Activated CD4-positive, alpha-beta memory T cell treated with anti-CD3 and anti-CD28 coated beads for 36 hours (primary cell): ENCODE results near the gene PCDHB6. TPM values are rescaled to one million over a fixed set of nuclear protein-coding genes. Genes with fewer than 3 reads are reported as not detected.
"Not testable (repeated sequence)": the region's sequence is repeated elsewhere in the genome, so short reads cannot be mapped to it uniquely, and the experiment has no call there.

Experiments used
- CTCF ChIA-PET: fragments of 350-600 bp; sonication (Branson Sonifier 250); formaldehyde crosslinking; loops from one replicate; lab custom pipeline; 2021; ENCODE audit warnings: antibody characterized with exemption, inconsistent platforms; lab: Charles Lee
- POLR2A ChIA-PET: fragments of 350-600 bp; sonication (Branson Sonifier 250); formaldehyde crosslinking; loops from one replicate; lab custom pipeline; 2021; ENCODE audit warnings: antibody characterized with exemption; lab: Charles Lee
- DNase-seq: peaks from one replicate; pipeline ENCODE4 v3.0.0-alpha.2; 2020
- H3K27ac Mint-ChIP-seq: one replicate; pipeline ENCODE4 v1.8.0; 2021; ENCODE audit warnings: mixed read lengths
- H3K27me3 Mint-ChIP-seq: one replicate; pipeline ENCODE4 v1.8.0; 2021; ENCODE audit warnings: mixed read lengths
- H3K36me3 Mint-ChIP-seq: one replicate; pipeline ENCODE4 v1.8.0; 2021; ENCODE audit warnings: mixed read lengths
- H3K4me1 Mint-ChIP-seq: one replicate; pipeline ENCODE4 v1.8.0; 2021; ENCODE audit warnings: low read depth, mixed read lengths
- H3K4me3 Mint-ChIP-seq: one replicate; pipeline ENCODE4 v1.8.0; 2021; ENCODE audit warnings: mild to moderate bottlenecking, mixed read lengths
- H3K9me3 Mint-ChIP-seq: one replicate; pipeline ENCODE4 v1.8.0; 2021; ENCODE audit warnings: mixed read lengths
- intact Hi-C: fragments of 100-400 bp; cut with micrococcal nuclease; formaldehyde crosslinking; loops from one replicate; pipeline ENCODE4 v1.15.1; 2023
- total RNA-seq, 2 experiments: library from RNA; stranded (reverse); gene quantifications; one replicate each; pipeline ENCODE4 v1.2.3, GENCODE V29; 2021

PCDHB6 gene
- total RNA-seq: not detected

- intact Hi-C loops: no loop called here
- no peak for DNase-seq
- peaks cover 19% of the 10 kb centered on the region for H3K9me3 Mint-ChIP-seq
- POLR2A ChIA-PET: no interaction called here
- peaks cover 9% of the 10 kb centered on the region for H3K36me3 Mint-ChIP-seq
- H3K27ac Mint-ChIP-seq: no peak within 1 kb of the TSS
- peaks cover 27% of the 10 kb centered on the region for H3K27me3 Mint-ChIP-seq
- CTCF ChIA-PET: no interaction called here
- no peaks in the 10 kb centered on the region for H3K4me1 Mint-ChIP-seq
- H3K4me3 Mint-ChIP-seq: no peak within 1 kb of the TSS
Measured at GRCh38 chr5:141149812-141150211, at the start of gene PCDHB6. TSS of gene PCDHB6 (plus strand) at chr5:141150057. CDS start at chr5:141150258, 201 bp downstream.

- peak; percentile 57 for DNase-seq
- Mint-ChIP-seq H3K27me3 (peaks cover 31% of the 10 kb centered on the region), H3K4me1 (peaks cover 1% of the 10 kb centered on the region), H3K36me3 (peaks cover 13% of the 10 kb centered on the region), H3K9me3 (peaks cover 25% of the 10 kb centered on the region), H3K27ac (no peak within 1 kb of the TSS), H3K4me3 (no peak within 1 kb of the TSS)
- ChIA-PET CTCF (no interaction called here), POLR2A (no interaction called here)
- intact Hi-C loops: no loop called here
Measured at GRCh38 chr5:141100243-141100805, 49.5 kb upstream of the PCDHB6 start, which contains the start of gene PCDHB3. TSS of gene PCDHB3 (plus strand) at chr5:141100473. CDS start at chr5:141100650, 177 bp downstream.

DNA sequence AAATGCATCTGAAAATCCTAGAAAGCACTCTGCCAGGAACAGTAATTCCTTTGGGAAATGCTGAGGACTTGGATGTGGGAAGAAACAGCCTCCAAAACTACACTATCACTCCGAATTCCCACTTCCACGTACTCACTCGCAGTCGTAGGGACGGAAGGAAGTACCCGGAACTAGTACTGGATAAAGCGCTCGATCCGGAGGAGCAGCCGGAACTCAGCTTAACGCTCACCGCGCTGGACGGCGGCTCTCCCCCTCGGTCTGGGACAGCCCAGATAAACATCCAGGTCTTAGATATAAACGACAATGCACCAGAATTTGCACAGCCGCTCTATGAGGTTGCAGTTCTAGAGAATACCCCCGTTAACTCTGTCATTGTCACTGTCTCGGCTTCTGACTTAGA is 48.8 kb upstream of the PCDHB6 start:
- Mint-ChIP-seq H3K4me3 (no peak overlapping the region), H3K27me3 (peaks cover 24% of the 10 kb centered on the region), H3K9me3 (peaks cover 21% of the 10 kb centered on the region), H3K36me3 (peaks cover 7% of the 10 kb centered on the region), H3K27ac (no peak overlapping the region), H3K4me1 (peaks cover 1% of the 10 kb centered on the region)
- CTCF ChIA-PET: no interaction called here
- POLR2A ChIA-PET: no interaction called here
- intact Hi-C loops: no loop called here
- DNase-seq: no peak

DNA sequence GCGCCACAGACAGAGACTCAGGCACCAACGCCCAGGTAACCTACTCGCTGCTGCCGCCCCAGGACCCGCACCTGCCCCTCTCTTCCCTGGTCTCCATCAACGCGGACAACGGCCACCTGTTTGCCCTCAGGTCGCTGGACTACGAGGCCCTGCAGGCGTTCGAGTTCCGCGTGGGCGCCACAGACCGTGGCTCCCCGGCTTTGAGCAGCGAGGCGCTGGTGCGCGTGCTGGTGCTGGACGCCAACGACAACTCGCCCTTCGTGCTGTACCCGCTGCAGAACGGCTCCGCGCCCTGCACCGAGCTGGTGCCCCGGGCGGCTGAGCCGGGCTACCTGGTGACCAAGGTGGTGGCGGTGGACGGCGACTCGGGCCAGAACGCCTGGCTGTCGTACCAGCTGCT is 47.8 kb upstream of the PCDHB6 start:
- Mint-ChIP-seq H3K27me3 (peaks cover 24% of the 10 kb centered on the region), H3K9me3 (peaks cover 21% of the 10 kb centered on the region)
- H3K27ac Mint-ChIP-seq, H3K4me3 Mint-ChIP-seq, H3K36me3 Mint-ChIP-seq, DNase-seq, H3K4me1 Mint-ChIP-seq, POLR2A ChIA-PET, CTCF ChIA-PET, intact Hi-C loops: not testable (repeated sequence)

DNA sequence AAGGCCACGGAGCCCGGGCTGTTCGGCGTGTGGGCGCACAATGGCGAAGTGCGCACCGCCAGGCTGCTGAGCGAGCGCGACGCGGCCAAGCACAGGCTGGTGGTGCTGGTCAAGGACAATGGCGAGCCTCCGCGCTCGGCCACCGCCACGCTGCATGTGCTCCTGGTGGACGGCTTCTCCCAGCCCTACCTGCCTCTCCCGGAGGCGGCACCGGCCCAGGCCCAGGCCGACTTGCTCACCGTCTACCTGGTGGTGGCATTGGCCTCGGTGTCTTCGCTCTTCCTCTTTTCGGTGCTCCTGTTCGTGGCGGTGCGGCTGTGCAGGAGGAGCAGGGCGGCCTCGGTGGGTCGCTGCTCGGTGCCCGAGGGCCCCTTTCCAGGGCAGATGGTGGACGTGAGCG is 47.4 kb upstream of the PCDHB6 start:
- H3K4me3 Mint-ChIP-seq, H3K4me1 Mint-ChIP-seq, CTCF ChIA-PET, H3K36me3 Mint-ChIP-seq, H3K27ac Mint-ChIP-seq, intact Hi-C loops, DNase-seq, POLR2A ChIA-PET: not testable (repeated sequence)
- H3K27me3 Mint-ChIP-seq: peaks cover 24% of the 10 kb centered on the region
- H3K9me3 Mint-ChIP-seq: peaks cover 21% of the 10 kb centered on the region

DNA sequence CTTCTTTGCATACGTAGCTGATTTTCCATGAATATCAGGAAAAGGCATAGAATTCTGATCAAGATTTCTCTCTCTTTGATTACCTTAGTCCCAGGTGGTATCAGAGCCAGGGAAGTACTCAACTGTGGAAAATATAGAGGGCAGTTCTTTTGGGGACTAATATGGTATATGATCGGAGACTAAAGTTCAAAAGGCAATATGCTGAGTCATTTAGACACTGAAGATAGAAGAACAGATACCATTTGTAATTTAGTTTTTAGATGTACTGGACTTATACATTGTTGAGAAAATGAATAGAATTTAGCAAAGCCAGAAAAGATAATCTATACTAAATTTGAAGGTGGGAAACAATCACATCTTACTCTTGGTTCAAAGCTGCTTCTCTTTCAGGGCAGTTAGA is 44.5 kb upstream of the PCDHB6 start:
- Mint-ChIP-seq H3K4me3 (no peak overlapping the region), H3K36me3 (peaks cover 5% of the 10 kb centered on the region), H3K4me1 (peaks cover 1% of the 10 kb centered on the region), H3K27me3 (peaks cover 14% of the 10 kb centered on the region), H3K9me3 (peaks cover 16% of the 10 kb centered on the region), H3K27ac (no peak overlapping the region)
- ChIA-PET CTCF (no interaction called here), POLR2A (no interaction called here)
- DNase-seq: no peak
- intact Hi-C loops: no loop called here

- ChIA-PET POLR2A (no interaction called here), CTCF (no interaction called here)
- peaks cover 27% of the 10 kb centered on the region for H3K9me3 Mint-ChIP-seq
- peaks cover 7% of the 10 kb centered on the region for H3K27me3 Mint-ChIP-seq
- H3K4me3 Mint-ChIP-seq: no peak overlapping the region
- DNase-seq: no peak
- peaks cover 9% of the 10 kb centered on the region for H3K36me3 Mint-ChIP-seq
- H3K4me1 Mint-ChIP-seq: no peaks in the 10 kb centered on the region
- intact Hi-C loops: no loop called here
- no peak overlapping the region for H3K27ac Mint-ChIP-seq
Measured at GRCh38 chr5:141119250-141119649, 30.6 kb upstream of the PCDHB6 start.

GRCh38 chr5:141121563-141121962 is 28.3 kb upstream of the PCDHB6 start, which contains the start of gene PCDHB4:
TSS of gene PCDHB4 (plus strand) at chr5:141121818. CDS start at chr5:141121999, 181 bp downstream.
- Mint-ChIP-seq H3K4me3 (no peak within 1 kb of the TSS), H3K27me3 (peaks cover 7% of the 10 kb centered on the region), H3K9me3 (peaks cover 12% of the 10 kb centered on the region), H3K36me3 (peaks cover 6% of the 10 kb centered on the region), H3K4me1 (no peaks in the 10 kb centered on the region), H3K27ac (no peak within 1 kb of the TSS)
- ChIA-PET CTCF (interaction anchor here (1.0 kb wide), 1 partner anchor 199 kb away, joined by 3 read pairs; the partner anchor contains the start of gene TAF7), POLR2A (no interaction called here)
- intact Hi-C loops: no loop called here
- peak; percentile 11 for DNase-seq

DNA sequence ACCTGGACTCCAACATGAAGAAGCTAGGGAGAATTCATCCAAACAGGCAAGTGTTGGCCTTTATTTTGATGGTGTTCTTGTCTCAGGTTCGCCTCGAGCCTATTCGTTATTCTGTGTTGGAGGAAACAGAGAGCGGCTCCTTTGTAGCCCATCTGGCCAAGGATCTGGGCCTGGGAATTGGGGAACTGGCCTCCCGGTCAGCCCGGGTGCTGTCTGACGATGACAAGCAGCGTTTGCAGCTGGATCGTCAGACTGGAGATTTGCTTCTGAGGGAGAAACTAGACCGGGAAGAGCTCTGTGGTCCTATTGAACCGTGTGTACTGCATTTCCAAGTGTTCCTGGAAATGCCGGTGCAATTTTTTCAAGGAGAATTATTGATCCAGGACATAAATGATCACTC is 27.9 kb upstream of the PCDHB6 start:
- ChIA-PET CTCF (interaction anchor here (1.0 kb wide), 1 partner anchor 199 kb away, joined by 3 read pairs; the partner anchor contains the start of gene TAF7), POLR2A (no interaction called here)
- Mint-ChIP-seq H3K36me3 (peaks cover 3% of the 10 kb centered on the region), H3K4me3 (no peak overlapping the region), H3K4me1 (no peaks in the 10 kb centered on the region), H3K9me3 (peaks cover 9% of the 10 kb centered on the region), H3K27ac (no peak overlapping the region), H3K27me3 (peaks cover 7% of the 10 kb centered on the region)
- intact Hi-C loops: no loop called here
- DNase-seq: no peak

DNA sequence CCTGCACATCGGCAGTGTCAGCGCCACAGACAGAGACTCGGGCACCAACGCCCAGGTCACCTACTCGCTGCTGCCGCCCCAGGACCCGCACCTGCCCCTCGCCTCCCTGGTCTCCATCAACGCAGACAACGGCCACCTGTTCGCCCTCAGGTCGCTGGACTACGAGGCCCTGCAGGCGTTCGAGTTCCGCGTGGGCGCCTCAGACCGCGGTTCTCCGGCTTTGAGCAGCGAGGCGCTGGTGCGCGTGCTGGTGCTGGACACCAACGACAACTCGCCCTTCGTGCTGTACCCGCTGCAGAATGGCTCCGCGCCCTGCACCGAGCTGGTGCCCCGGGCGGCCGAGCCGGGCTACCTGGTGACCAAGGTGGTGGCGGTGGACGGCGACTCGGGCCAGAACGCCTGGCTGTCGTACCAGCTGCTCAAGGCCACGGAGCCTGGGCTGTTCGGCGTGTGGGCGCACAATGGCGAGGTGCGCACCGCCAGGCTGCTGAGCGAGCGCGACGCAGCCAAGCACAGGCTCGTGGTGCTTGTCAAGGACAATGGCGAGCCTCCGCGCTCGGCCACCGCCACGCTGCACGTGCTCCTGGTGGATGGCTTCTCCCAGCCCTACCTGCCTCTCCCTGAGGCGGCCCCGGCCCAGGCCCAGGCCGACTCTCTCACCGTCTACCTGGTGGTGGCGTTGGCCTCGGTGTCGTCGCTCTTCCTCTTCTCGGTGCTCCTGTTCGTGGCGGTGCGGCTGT is 26.3 kb upstream of the PCDHB6 start:
- H3K27me3 Mint-ChIP-seq, H3K4me3 Mint-ChIP-seq, H3K9me3 Mint-ChIP-seq, CTCF ChIA-PET, H3K4me1 Mint-ChIP-seq, DNase-seq, H3K36me3 Mint-ChIP-seq, intact Hi-C loops, H3K27ac Mint-ChIP-seq, POLR2A ChIA-PET: not testable (repeated sequence)

- POLR2A ChIA-PET: no interaction called here
- no peak overlapping the region for H3K27ac Mint-ChIP-seq
- no peak for DNase-seq
- peaks cover 3% of the 10 kb centered on the region for H3K36me3 Mint-ChIP-seq
- H3K4me1 Mint-ChIP-seq: no peaks in the 10 kb centered on the region
- CTCF ChIA-PET: interaction anchor here (1.2 kb wide), 1 partner anchor 12 kb away, joined by 3 read pairs; no protein-coding TSS in a partner anchor
- peaks cover 9% of the 10 kb centered on the region for H3K9me3 Mint-ChIP-seq
- peaks cover 10% of the 10 kb centered on the region for H3K27me3 Mint-ChIP-seq
- no peak overlapping the region for H3K4me3 Mint-ChIP-seq
- intact Hi-C loops: no loop called here
Measured at GRCh38 chr5:141127305-141127704, 22.6 kb upstream of the PCDHB6 start.

DNA sequence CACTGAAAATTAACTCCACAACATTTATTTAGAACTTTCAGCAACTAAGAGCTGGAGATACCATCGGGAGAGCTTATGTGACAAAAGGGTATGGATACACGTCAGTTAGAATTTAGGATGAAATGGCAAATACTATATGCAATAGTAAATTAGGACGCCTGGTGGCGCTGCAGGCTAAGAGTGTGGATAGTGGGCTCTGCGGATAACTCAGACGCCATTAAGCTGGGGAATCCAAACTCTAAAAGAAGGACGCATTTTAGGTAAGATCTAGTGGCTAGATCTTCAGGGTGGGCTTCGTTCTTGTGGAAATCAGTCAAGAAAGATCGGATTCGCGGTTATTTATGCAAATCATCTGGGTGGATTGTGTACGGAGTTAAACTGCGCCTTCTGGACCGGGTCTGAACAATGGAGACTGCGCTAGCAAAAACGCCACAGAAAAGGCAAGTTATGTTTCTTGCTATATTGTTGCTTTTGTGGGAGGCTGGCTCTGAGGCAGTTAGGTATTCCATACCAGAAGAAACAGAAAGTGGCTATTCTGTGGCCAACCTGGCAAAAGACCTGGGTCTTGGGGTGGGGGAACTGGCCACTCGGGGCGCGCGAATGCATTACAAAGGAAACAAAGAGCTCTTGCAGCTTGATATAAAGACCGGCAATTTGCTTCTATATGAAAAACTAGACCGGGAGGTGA is 14.7 kb upstream of the PCDHB6 start, which contains the start of gene PCDHB5:
Gene PCDHB5, plus strand, starts transcription at position 177 of the 688 bp plus-strand sequence. Its CDS starts 229 bp downstream, at position 406.
- peaks cover 7% of the 10 kb centered on the region for H3K27me3 Mint-ChIP-seq
- ChIA-PET CTCF (interaction anchor here (1.1 to 1.3 kb wide), 2 partner anchors 40 to 49 kb away, joined by 3 read pairs; no protein-coding TSS in a partner anchor), POLR2A (no interaction called here)
- peaks cover 41% of the 10 kb centered on the region for H3K9me3 Mint-ChIP-seq
- intact Hi-C loops: no loop called here
- peaks cover 5% of the 10 kb centered on the region for H3K36me3 Mint-ChIP-seq
- no peak within 1 kb of the TSS for H3K27ac Mint-ChIP-seq
- no peak for DNase-seq
- H3K4me3 Mint-ChIP-seq: peak within 1 kb of the TSS; percentile 1
- H3K4me1 Mint-ChIP-seq: peaks cover 6% of the 10 kb centered on the region
